OCI-LY7 (cell line): ENCODE data around the gene NUP62.

ENCODE experiments used
- CTCF ChIP-seq: fragments of 200-600 bp; sonication (generic); conservative IDR thresholded peaks from 2 replicates; pipeline ENCODE4 v1.5.1; 2014; ENCODE audit warnings: mild to moderate bottlenecking, antibody characterized with exemption, low read length, moderate library complexity, mixed read lengths
- EZH2phosphoT487 ChIP-seq: fragments of 200-600 bp; sonication (generic); IDR thresholded peaks from 2 replicates; pipeline ENCODE4 v1.6.1; 2018; ENCODE audit warnings: low read depth, borderline replicate concordance, mild to moderate bottlenecking, mixed run types, antibody characterized with exemption, low read length, moderate library complexity, mixed read lengths

DNA sequence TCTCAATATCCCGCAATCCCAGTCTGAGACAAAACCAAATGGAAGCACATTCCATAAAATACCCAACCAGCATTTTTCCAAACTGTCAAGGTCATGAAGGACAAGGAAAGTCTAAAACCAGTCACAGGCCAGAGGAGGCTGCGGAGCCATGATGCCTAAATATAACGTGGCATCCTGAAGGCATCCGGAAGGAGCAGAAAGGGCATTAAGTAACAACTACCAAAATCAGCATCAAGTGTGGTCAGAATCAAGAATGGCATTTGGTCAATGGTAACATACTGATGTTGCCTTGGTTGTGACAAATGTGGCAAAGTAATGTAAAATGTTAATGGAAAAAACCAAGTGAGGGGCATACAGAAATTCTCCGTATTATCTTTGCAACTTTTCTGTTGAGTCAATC lies 3.8 kb downstream of the NUP62 start:
- TF ChIP-seq EZH2phosphoT487 = no peak
- TF ChIP-seq CTCF = no peak
